ENCODE results near the gene CGREF1. TPM values are rescaled to one million over a fixed set of nuclear protein-coding genes. Genes with fewer than 3 reads are reported as not detected.
A peak's percentile ranks its signal among the peaks of the same experiment; 100 is the strongest.

CGREF1 gene
- polyA plus RNA-seq, 1 of the 3 experiments (the other 2 are of a cell fraction) = 18.3 TPM

DNA sequence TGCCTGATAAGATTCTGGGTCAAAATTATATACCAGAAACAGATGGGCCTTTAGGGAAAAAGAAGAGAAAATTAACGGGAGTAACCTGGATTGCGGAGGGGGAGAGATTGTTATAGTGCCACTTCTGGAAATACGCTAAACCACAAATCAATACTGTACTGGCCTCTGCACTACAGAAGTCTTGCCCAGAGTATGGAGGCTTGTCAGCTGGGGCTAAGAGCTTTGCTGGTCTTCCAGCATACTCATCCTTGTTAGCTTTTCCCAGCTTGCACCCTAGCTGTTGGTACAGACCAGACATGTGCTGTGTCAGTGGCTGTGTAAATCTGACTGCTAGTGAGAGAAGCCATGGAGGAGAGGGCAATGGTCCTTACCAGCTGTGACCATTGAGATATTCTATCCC lies 58.6 kb downstream of the CGREF1 start:
- Histone ChIP-seq H3K9ac (no peak overlapping the region), H3F3A (replicated peaks; ENCODE audit: insufficient read depth) (peaks cover 20% of the 10 kb centered on the region), H3K9me3 (no peaks in the 10 kb centered on the region), H4K20me1 (ENCODE audit: insufficient read depth) (no peaks in the 10 kb centered on the region), H2AFZ (ENCODE audit: low read depth) (no peak overlapping the region), H3K4me1 (ENCODE audit: control insufficient read depth in 1 of 2, insufficient read depth in 2 of 2, low read depth in 1 of 2, low read length in 1 of 2) (peaks cover 0 to 6% of the 10 kb centered on the region in 2 experiments; a peak in 1 of 4 replicates), H3K4me2 (no peak overlapping the region), H3K27ac (ENCODE audit: low read depth in 2 of 2, low read length in 1 of 2) (peak overlapping the region in 1 of 2 experiments; percentile 44; a peak in 2 of 4 replicates), H3K9me2 (no peaks in the 10 kb centered on the region), H3K79me2 (ENCODE audit: insufficient read depth) (peaks cover 11% of the 10 kb centered on the region), H3K27me3 (ENCODE audit: insufficient read depth) (no peaks in the 10 kb centered on the region), H3K36me3 (replicated peaks in 1 of 2; ENCODE audit: control insufficient read depth in 1 of 2, insufficient read depth in 2 of 2, low read length in 1 of 2) (peaks cover 14 to 47% of the 10 kb centered on the region in 2 experiments), H3K4me3 (ENCODE audit: low read depth in 2 of 2, low read length in 1 of 2) (no peak overlapping the region)
- WGBS (ENCODE audit: low lambda C conversion rate) = 75% methylated on average over 3 of the region's 3 CpGs
- ChIA-PET CTCF (interaction anchor here (1.5 to 18.5 kb wide), 6 partner anchors 8 to 117 kb away, joined by 6 to 227 read pairs (median 8); partner anchors contain the start of genes AGBL5, EMILIN1, KHK and OST4), POLR2A (interaction anchor here (1.1 to 3.8 kb wide), 3 partner anchors 9 to 18 kb away, joined by 3 to 26 read pairs (median 18); partner anchors contain the start of genes AGBL5, EMILIN1 and OST4)
- no peak for DNase-seq
- TF ChIP-seq GABPA (IDR thresholded peaks at IDR 0.05; ENCODE audit: low read depth) = no peak
- TF ChIP-seq POLR2AphosphoS5 (IDR thresholded peaks at IDR 0.05; ENCODE audit: low read depth, low read length) = no peak; the same call in 1 of the 2 replicates
- no peak for TF ChIP-seq RCOR1 (IDR thresholded peaks at IDR 0.05; ENCODE audit: low read length)
- TF ChIP-seq, protein P1, sequence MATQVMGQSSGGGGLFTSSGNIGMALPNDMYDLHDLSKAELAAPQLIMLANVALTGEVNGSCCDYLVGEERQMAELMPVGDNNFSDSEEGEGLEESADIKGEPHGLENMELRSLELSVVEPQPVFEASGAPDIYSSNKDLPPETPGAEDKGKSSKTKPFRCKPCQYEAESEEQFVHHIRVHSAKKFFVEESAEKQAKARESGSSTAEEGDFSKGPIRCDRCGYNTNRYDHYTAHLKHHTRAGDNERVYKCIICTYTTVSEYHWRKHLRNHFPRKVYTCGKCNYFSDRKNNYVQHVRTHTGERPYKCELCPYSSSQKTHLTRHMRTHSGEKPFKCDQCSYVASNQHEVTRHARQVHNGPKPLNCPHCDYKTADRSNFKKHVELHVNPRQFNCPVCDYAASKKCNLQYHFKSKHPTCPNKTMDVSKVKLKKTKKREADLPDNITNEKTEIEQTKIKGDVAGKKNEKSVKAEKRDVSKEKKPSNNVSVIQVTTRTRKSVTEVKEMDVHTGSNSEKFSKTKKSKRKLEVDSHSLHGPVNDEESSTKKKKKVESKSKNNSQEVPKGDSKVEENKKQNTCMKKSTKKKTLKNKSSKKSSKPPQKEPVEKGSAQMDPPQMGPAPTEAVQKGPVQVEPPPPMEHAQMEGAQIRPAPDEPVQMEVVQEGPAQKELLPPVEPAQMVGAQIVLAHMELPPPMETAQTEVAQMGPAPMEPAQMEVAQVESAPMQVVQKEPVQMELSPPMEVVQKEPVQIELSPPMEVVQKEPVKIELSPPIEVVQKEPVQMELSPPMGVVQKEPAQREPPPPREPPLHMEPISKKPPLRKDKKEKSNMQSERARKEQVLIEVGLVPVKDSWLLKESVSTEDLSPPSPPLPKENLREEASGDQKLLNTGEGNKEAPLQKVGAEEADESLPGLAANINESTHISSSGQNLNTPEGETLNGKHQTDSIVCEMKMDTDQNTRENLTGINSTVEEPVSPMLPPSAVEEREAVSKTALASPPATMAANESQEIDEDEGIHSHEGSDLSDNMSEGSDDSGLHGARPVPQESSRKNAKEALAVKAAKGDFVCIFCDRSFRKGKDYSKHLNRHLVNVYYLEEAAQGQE (IDR thresholded peaks at IDR 0.05; ENCODE audit: low read depth, low read length) = no peak
- no peak for TF ChIP-seq TAF1 (IDR thresholded peaks at IDR 0.05; ENCODE audit: borderline replicate concordance, low read depth, low read length)
- TF ChIP-seq, protein P2, sequence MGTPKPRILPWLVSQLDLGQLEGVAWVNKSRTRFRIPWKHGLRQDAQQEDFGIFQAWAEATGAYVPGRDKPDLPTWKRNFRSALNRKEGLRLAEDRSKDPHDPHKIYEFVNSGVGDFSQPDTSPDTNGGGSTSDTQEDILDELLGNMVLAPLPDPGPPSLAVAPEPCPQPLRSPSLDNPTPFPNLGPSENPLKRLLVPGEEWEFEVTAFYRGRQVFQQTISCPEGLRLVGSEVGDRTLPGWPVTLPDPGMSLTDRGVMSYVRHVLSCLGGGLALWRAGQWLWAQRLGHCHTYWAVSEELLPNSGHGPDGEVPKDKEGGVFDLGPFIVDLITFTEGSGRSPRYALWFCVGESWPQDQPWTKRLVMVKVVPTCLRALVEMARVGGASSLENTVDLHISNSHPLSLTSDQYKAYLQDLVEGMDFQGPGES (IDR thresholded peaks at IDR 0.05; ENCODE audit: low read depth, low read length) = no peak
- TF ChIP-seq NRF1 (IDR thresholded peaks at IDR 0.05; ENCODE audit: low read depth, low read length) = no peak
- TF ChIP-seq ELF1 (IDR thresholded peaks at IDR 0.05) = no peak
- TF ChIP-seq RAD21 (IDR thresholded peaks at IDR 0.05; ENCODE audit: low read length) = no peak
- TF ChIP-seq SMC3 (IDR thresholded peaks at IDR 0.05; ENCODE audit: low read depth, low read length) = no peak
- TF ChIP-seq GATA2 (CRISPR knock-in tag; IDR thresholded peaks at IDR 0.05) = no peak
- TF ChIP-seq, protein P3, sequence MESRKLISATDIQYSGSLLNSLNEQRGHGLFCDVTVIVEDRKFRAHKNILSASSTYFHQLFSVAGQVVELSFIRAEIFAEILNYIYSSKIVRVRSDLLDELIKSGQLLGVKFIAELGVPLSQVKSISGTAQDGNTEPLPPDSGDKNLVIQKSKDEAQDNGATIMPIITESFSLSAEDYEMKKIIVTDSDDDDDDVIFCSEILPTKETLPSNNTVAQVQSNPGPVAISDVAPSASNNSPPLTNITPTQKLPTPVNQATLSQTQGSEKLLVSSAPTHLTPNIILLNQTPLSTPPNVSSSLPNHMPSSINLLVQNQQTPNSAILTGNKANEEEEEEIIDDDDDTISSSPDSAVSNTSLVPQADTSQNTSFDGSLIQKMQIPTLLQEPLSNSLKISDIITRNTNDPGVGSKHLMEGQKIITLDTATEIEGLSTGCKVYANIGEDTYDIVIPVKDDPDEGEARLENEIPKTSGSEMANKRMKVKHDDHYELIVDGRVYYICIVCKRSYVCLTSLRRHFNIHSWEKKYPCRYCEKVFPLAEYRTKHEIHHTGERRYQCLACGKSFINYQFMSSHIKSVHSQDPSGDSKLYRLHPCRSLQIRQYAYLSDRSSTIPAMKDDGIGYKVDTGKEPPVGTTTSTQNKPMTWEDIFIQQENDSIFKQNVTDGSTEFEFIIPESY (IDR thresholded peaks at IDR 0.05; ENCODE audit: borderline replicate concordance, low read depth) = no peak
- TF ChIP-seq, protein P4, sequence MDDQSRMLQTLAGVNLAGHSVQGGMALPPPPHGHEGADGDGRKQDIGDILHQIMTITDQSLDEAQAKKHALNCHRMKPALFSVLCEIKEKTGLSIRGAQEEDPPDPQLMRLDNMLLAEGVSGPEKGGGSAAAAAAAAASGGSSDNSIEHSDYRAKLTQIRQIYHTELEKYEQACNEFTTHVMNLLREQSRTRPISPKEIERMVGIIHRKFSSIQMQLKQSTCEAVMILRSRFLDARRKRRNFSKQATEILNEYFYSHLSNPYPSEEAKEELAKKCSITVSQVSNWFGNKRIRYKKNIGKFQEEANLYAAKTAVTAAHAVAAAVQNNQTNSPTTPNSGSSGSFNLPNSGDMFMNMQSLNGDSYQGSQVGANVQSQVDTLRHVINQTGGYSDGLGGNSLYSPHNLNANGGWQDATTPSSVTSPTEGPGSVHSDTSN (IDR thresholded peaks at IDR 0.05) = no peak
- TF ChIP-seq TCF12 (IDR thresholded peaks at IDR 0.05) = no peak
- TF ChIP-seq FOSL2 (IDR thresholded peaks at IDR 0.05; ENCODE audit: borderline replicate concordance, low read depth) = no peak
- TF ChIP-seq, protein P5, sequence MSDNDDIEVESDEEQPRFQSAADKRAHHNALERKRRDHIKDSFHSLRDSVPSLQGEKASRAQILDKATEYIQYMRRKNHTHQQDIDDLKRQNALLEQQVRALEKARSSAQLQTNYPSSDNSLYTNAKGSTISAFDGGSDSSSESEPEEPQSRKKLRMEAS (IDR thresholded peaks at IDR 0.05; ENCODE audit: low read depth) = no peak
- TF ChIP-seq, protein P6, sequence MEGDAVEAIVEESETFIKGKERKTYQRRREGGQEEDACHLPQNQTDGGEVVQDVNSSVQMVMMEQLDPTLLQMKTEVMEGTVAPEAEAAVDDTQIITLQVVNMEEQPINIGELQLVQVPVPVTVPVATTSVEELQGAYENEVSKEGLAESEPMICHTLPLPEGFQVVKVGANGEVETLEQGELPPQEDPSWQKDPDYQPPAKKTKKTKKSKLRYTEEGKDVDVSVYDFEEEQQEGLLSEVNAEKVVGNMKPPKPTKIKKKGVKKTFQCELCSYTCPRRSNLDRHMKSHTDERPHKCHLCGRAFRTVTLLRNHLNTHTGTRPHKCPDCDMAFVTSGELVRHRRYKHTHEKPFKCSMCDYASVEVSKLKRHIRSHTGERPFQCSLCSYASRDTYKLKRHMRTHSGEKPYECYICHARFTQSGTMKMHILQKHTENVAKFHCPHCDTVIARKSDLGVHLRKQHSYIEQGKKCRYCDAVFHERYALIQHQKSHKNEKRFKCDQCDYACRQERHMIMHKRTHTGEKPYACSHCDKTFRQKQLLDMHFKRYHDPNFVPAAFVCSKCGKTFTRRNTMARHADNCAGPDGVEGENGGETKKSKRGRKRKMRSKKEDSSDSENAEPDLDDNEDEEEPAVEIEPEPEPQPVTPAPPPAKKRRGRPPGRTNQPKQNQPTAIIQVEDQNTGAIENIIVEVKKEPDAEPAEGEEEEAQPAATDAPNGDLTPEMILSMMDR (IDR thresholded peaks at IDR 0.05) = no peak

All from SK-N-SH (cell line).